Esophagus squamous epithelium (tissue), 4 donors: ENCODE results near the gene CDC14A.

ENCODE experiments used
- CTCF ChIP-seq, 6 experiments: fragments of 450-650 bp in 4 of 6; fragments of 200-600 bp in 2 of 6; sonication (generic) in 2 of 6; IDR thresholded peaks; one replicate each; pipeline ENCODE4 v1.5.1; 2016 to 2019; ENCODE audit warnings: antibody characterized with exemption in 6 of 6, mild to moderate bottlenecking in 4 of 6, moderate library complexity in 4 of 6
- POLR2A ChIP-seq, 4 donors: fragments of 450-650 bp; IDR thresholded peaks; one replicate each; pipeline ENCODE4 v1.6.1; 2017; ENCODE audit warnings: antibody characterized with exemption in 4 of 4, mild to moderate bottlenecking in 4 of 4, moderate library complexity in 3 of 4

- TF ChIP-seq CTCF (IDR thresholded peaks at IDR 0.05) (no peak), POLR2A (IDR thresholded peaks at IDR 0.05) (no peak)
These were observed 124.5 kb downstream of the CDC14A start for GRCh38 chr1:100476735-100477290.
